ENCODE results near the gene TBPL1.
"Not testable (repeated sequence)": the region's sequence is repeated elsewhere in the genome, so short reads cannot be mapped to it uniquely, and the experiment has no call there.

TBPL1 gene

DNA sequence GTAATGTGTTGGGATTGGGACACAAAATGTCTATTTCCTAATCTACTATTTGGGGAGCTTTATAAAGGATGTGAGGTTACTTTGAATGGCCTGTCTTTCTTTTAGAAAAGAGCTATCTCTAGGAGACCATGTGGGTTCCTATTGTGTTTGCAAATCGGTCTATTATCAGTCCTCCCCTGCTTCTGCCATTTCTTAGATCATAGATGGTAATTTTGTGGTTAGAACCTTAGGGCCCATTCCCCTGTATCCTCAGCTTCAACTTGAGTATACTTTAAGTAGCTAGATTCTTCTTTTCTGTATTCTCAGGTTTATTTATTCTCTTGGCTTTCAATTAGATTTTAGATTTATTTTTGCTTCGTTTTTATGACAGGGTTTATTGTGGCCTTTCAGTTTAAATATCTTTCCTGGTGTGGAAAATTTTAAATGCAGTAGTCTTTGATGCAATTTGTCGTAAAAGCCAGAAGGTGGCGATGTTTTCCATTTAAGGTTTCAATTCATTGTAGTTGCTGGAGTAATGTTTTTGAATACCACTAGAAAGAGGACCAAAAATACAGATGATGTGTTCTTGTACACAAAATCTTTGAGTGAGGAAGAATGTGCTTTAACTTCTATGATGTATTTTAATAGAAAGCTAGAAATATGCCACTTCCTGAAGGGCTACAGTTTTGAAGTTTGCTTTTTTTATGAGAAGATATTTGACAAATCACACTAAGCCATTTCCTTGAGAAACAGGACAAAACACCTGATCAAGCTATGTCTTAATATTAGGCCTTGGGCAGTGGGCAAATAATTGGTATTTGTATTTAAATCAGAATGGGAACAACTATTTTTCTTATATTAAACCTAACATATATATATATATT lies 20.3 kb downstream of the TBPL1 start:
- no peak for DNase-seq (ENCODE audit: extremely low read depth in 1 of 2, low read depth in 1 of 2)

DNA sequence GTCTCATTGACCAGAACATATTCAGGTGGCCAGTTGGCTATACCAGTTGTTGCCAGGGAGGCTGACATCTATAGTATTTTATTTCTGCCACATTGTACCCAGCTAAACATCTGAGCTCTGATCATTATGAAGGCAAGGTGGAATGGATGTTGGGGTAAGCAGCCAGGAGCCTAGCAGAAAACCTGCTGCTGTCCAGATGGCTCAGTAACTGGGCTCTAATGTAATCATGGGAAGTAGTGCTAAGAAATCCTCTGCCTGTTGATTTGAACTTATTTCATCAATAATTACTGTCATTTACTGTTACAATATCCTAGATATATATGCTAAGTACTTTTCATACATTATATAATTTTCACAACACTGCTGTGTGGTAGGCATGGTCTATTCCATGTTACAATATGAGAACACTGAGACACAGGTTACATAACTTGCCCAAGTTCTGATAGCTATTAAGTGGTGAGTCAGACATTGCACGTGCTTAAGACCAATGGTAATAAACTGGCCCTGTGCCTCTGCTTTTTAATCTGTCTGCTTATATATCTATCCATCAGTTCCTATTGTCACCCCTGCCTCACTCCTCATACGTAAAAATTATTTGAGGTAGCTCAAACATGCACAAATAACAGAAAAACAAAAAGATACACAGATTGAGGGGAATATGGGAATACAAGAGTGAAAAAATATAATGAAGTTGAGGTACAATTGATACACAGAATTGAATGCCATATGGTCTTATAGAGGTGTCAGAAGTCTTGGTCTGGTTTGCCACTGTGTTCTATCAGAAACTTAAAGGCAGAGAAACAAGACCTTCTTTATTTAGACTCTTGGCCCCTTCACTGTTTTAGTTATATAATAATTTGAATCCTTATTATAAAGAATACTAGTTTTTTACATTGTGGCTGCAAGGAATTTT lies 25.2 kb downstream of the TBPL1 start:
- no peak for DNase-seq (ENCODE audit: extremely low read depth in 1 of 2, low read depth in 1 of 2)

DNA sequence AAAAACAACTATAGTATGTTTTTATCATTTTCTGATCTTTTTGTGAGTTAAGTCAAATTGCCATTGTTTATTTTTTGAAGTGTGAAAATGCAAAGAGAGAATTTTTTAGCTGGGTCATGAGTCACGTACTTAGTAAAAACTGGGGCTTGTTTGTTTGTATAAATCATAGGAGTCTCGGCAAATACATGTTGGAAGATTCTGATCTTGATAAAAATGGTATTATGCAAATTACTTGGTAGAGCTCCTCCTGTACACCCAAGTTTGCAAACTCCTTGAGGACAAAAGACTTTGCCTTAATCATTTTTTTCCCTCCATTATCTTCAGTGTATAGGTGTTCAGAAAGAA lies 25.8 kb downstream of the TBPL1 start:
- no peak for DNase-seq (ENCODE audit: extremely low read depth in 1 of 2, low read depth in 1 of 2)

DNA sequence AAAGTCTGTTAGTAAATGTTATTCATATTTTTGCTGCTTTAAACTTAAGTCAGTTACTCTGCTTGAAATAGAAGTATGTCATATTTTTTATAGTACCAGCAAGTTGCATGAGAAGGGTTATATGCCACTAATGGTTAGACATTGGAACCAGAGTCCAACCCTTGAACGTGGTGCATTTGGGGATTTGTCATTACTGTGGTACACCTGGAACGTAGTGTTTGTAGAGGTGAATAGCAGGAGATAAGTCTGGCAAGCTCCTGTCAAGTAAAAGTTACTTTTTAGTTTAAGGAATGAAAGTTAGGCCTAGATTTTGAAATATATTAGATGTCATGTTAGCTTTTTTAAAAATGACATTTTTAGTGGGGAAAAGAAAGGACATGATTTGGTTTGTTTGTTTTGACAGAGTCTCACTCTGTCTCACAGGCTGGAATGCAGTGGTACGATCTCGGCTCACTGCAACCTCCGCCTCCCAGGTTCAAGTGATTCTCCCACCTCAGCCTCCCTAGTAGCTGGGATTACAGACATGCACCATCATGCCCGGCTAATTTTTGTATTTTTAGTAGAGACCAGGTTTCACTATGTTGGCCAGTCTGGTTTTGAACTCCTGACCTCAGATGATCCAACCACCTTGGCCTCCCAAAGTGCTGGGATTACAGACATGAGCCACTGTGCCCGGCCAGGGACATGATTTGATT lies 26.4 kb downstream of the TBPL1 start:
- DNase-seq (ENCODE audit: extremely low read depth in 1 of 2, low read depth in 1 of 2) = not testable (repeated sequence)

DNA sequence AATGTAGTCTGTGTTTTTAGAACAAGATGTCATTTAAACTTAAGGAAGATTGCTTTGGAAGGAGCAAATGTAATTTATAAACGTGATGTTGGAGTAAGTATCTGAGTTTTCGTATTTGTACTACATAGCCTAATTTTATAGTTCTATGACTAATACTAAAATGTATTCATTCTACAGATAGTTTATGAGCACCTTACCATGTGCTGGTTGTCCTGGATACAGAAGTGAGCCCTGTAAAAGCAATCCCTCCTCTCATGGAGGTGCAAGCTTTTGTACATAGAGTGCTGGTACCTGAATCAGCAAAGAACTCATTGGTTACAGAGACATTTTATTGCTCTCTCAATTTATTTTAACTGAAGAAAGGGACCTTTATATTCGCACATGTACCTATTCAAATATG lies 27.1 kb downstream of the TBPL1 start:
- no peak for DNase-seq (ENCODE audit: extremely low read depth in 1 of 2, low read depth in 1 of 2)

DNA sequence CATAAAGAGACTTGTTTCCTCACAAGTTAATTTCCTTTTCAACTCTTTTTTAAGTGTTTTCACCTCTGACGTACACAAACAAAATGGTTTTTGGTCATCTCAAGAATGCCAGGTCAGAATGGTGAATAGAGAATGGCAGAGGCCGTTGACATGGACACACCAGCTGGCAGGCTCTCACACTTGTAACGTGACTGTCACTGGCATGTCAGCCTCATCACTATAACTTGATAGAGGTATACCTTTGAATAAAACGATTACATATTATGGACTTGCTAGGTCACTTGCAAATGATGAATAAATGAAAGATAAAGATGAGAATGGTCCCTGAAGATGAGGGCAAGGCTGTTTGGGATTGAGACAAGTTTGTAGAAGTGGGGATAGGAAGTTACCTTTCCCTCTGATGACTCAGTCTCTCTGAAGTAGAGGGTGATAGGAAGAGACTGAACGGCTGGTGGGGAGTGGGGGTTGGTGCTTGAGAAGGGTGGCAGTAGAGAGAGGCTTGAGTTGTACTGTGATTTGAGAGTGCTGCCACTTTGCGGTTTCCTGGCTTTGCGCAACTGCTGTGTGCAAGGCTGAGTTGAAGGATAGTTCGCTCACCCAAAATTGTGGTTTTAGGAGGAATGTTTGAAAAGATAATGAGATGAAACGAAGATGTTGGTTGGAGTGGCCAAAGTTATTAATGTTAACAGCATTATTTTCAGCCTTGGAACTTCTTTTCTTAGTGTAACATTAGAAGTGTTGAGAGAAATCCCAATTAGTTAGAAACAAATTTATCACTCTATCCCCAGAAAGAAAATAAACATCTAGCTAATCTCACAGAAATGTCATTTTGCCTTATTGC lies 30.3 kb downstream of the TBPL1 start:
- peak; percentile 18 to 20 for DNase-seq (ENCODE audit: extremely low read depth in 1 of 2, low read depth in 1 of 2)

DNA sequence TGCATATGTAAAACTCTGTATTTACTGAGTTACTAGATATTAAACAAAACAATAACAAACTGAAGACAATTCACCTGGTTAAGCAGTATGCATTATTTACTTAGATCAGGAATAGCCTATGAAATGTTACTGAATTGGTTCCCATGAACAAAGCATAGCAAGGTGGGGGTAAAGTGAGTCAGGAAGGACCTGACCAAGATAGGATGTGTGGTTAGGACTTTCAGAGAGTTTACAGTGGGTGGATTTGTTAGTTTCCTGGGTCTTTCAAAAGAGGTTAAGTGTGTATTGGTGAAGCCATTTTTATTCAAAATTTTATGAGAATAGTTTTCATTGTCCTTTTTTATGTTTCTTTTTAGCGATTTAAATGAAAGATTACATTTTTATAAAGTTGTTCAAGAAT lies 32.9 kb downstream of the TBPL1 start:
- no peak for DNase-seq (ENCODE audit: extremely low read depth in 1 of 2, low read depth in 1 of 2)

DNA sequence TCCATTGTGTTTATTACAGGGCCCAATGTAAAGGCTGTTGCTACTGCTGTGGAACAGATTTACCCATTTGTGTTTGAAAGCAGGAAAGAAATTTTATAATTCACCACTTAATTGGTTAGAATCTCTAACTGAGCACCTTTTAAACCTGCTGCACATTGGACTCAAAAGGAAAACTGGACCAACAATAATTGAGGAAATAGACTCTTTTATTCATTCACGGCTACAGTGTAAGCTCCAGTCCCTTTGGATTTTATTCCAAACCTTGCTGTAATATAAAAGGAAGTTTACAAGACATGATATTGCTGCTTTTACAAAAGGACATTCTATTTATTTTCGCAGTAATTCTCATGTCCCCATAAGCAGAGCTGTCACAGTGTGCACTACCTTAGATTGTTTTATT lies 33.9 kb downstream of the TBPL1 start:
- no peak for DNase-seq (ENCODE audit: extremely low read depth in 1 of 2, low read depth in 1 of 2)

DNA sequence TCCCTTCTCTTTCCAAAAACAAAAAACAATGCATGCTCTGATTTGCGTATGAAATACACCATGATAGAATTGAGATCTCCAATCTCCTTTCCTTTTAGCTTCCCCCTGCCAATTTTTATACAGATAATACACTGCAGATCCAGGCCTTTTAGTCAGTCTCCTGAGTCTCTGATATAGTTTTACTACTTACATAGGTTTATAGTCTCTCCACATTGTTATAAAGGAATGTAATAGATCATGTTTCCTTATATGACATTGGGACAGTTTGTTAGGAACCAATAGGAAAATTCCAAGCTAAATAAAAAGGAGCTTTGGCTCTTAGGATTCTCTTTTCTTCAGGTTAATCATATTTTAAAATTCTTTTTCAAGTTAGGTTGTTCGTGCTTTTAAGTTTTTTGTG lies 36.5 kb downstream of the TBPL1 start:
- no peak for DNase-seq (ENCODE audit: extremely low read depth in 1 of 2, low read depth in 1 of 2)

DNA sequence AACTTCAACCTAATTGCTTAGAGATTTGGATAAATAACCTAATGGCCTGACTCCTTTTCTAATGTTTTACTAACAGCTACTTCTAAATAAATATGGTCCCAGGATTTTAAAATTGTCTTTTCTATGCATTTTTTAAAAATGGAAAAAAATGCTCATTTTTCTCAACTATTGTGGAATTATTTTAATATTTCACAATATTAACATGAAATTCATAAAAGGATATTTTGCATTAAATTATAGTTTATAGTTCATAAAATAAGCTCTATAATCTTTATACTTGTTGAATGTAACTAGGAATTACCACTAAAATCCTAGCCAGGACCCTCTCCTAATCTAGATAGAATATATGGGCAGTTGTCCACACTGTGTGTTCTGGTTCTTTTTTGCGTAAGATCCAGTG lies 37.3 kb downstream of the TBPL1 start:
- DNase-seq (ENCODE audit: extremely low read depth in 1 of 2, low read depth in 1 of 2) = no peak

DNA sequence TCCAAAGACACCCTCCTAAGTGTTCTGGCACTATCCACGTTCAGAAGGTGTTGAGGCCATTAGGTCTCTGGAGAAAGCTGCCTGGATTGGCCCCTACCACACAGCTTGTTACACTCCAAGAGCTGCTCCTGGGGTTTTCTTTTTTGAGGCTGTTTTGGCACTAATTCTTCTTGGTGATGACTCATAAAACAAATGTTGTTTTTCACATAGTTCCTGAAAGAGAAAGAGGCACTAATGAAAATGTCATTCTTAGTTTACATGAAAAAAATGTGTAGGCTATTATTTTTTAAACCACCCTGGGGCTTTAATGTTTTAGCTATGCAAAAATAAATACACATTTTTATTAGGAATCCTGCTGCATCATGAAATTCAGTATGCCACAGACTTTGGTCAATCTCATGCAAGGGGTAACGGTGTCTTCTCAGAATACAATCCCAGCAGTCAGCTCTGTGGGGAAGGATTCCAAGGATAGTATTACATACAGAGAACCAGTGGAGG lies 38.1 kb downstream of the TBPL1 start:
- no peak for DNase-seq (ENCODE audit: extremely low read depth in 1 of 2, low read depth in 1 of 2)

DNA sequence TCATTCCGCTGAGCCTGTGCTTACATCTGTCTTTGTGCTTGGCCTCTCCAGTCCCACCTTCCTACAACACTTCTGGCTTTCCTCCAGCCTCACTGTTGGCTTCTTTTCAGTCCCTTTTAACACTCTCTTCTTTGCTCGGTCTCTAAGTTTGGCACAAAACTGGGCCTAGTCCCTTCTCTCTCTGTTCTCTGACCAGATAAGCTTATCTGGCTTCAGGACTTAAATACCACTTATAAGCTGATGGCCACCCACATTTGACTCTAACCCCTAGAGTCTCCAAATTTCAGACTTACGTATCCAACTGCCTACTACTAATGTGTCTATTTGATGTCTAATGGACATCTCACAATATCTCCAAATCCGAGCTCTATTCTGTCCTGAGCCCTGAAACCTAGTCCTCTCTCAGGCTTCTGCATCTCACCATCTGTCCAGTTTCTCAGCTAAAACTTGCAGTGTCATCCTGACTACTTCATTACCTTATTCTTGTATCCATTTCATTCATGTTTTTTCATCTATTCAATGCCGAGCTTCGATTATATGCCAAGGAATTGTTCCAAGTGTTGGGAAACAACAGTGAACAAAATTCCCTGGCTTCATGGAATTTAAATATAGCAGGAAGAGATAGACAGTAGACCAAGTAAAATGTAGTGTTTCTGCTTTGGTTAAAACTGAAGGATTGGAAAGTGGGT lies 40.1 kb downstream of the TBPL1 start:
- no peak for DNase-seq (ENCODE audit: extremely low read depth in 1 of 2, low read depth in 1 of 2)

DNA sequence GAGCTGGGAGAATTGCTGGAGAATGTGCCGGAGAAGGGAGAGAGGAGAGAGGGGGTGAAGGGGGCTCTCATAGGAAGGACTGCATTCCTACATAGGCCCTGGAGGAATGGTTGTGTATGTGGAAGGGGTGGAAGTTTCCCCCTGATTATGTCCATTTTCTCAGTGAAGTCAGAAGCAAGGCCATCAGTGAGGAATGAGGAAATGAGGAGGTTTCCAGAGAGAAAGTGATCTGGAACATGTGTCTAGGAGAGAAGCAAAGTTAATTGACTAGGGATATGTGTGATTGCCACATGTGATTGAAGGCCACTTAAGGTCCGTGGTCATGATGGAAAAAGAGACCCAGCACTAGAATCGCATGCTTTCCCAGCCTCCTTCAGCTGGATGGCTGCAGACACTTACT lies 42.3 kb downstream of the TBPL1 start:
- DNase-seq (ENCODE audit: extremely low read depth in 1 of 2, low read depth in 1 of 2) = no peak

DNA sequence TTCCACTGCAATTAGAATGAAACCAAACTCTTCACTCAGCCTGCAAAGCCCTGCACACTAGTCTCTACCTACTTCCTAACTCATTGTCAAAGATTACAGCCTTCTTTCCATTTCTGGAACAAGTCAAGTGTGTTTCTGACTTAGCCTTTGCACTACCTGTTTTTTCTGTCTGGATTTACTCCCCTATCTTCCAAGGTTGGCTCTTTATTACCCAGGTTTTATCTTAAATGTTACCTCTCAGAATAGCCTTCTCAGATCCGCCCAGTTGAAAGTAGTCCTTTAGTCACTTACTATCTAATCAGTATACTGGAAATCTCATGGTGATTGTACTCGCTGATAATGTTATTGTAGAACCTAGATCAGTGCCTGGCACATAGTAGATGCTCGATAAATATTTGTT lies 42.7 kb downstream of the TBPL1 start:
- DNase-seq (ENCODE audit: extremely low read depth in 1 of 2, low read depth in 1 of 2) = no peak

DNA sequence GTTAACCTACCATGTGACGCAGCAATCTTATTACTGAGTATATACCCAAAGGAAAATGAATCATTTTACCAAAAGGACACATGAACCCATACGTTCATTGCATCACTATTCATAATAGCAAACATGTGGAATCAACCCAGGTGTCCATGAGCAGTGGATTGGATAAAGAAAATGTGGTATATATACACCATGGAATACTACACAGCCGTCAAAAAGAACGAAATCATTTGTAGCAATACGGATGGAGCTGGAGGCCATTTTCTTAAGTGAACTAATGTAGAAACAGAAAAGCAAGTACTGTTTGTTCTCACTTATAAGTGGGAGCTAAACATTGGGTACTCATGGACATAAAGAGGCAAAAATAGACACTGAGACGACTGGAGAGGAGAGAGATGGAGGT lies 44.2 kb downstream of the TBPL1 start:
- DNase-seq (ENCODE audit: extremely low read depth in 1 of 2, low read depth in 1 of 2) = no peak

DNA sequence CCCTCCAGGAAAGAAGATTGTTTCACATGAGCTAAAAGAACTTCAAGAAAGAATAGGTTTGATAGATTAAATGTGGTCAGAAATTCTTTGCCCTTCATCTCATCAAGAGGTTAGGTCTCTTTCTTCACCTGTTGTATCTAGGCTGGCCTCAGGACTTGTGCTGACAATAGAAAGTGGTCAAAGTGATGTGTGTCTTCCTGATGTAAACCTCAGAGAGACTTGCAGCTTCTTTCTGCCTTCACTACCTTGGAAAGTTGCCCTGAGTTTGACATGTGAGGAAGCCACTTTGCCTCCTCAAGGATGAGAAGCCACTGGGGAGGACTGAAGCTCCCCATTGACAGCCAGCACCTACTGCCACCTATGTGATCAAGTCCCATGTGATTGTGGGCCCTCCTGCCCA lies 46.3 kb downstream of the TBPL1 start:
- DNase-seq (ENCODE audit: extremely low read depth in 1 of 2, low read depth in 1 of 2) = no peak

DNA sequence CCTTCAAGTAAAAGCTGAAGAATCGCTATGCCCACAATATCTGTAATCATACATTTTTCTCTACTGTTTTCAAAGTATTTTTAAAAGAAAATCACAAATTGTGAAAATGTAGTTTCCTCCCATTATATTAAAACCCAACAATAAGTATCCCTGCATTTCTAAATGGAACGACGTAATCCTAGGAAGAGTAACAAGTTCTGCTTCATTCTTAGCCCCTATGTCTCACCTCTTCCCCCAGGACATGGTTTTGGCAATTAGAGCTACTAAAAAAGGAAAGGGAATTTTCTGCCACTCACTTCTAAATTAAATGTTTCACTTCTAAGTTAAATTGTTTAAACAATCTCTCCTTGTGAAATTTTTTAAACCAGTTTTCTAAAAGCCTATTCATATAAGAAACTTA lies 47.4 kb downstream of the TBPL1 start:
- DNase-seq (ENCODE audit: extremely low read depth in 1 of 2, low read depth in 1 of 2) = no peak

DNA sequence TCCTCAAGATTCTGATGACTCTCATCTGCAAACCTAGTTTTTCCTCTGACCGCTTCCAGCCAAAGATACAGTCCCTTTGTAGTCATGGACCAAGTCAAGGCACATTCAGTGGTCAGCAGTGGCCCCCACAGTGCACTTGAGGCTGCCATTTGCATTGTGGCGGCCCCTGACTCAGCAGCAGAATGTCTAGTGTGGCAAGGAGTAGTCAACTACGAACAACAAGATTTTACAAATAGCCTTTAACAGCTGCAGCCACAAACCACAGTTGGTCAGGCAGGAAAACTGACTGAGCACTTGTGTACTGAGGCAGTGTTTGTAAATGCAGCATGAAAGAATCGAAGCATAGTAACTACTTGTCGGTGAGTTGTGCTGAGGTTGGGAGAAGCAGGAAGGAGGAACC lies 49.8 kb downstream of the TBPL1 start:
- DNase-seq (ENCODE audit: extremely low read depth in 1 of 2, low read depth in 1 of 2) = no peak

DNA sequence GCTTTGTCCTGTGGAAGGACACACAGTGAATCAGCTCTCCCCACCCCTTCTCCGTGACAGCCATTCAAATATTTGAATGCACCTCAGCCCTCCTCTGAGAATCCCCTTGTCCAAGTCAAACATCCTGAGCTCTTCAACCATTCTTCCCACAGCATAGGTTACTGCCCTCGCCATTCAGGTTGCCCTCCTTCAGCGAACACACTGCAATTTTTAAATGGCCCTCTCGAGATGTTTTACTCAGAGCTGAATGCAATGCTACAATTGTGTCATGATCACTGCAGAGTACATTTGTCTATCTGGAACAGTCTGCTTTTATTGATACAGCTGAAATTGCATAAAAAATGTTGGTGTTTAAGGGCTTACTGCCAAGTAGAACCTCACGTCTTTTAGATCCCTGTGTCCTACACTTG lies 50.5 kb downstream of the TBPL1 start:
- DNase-seq (ENCODE audit: extremely low read depth in 1 of 2, low read depth in 1 of 2) = no peak

DNA sequence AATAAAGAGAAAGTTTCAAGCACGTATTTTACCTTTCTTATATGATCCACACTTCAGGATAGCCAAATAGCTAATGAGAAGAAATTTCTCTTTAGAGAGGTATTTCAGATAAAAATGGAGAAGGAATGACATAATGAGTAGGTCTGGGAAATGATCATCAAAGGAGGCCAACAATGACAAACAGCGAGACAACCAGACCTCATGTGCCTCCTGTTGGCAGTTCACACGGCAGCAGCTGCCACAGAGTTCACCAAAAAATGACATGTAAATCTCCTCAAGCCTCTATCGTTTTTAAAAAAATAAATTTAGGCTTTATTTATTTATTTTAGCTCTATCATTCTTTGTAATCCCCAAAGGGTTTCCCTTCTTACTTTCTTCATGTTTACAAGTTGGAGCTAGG lies 51.7 kb downstream of the TBPL1 start:
- no peak for DNase-seq (ENCODE audit: extremely low read depth in 1 of 2, low read depth in 1 of 2)
